Ovary (tissue), 9 donors: ENCODE results near the gene PLEKHA5. TPM values are rescaled to one million over a fixed set of nuclear protein-coding genes. Genes with fewer than 3 reads are reported as not detected.

Source experiments
- DNase-seq, 5 donors: peaks; one replicate each; pipeline ENCODE4 v3.0.0-alpha.2; 2019 to 2020
- H3K27ac ChIP-seq, 2 donors: fragments of 200-600 bp; one replicate each; pipeline versions ENCODE4 v1.5.1 to v1.8.0; 2019 to 2022
- H3K27me3 ChIP-seq: fragments of 200-600 bp; one replicate; pipeline ENCODE4 v1.8.0; 2022
- H3K36me3 ChIP-seq: fragments of 200-600 bp; sonication (generic); one replicate; pipeline ENCODE4 v1.5.1; 2019
- H3K4me1 ChIP-seq: one replicate; pipeline ENCODE4 v1.8.1; 2013; ENCODE audit warnings: mild to moderate bottlenecking, moderate library complexity; ENCODE audit not compliant: insufficient read depth
- H3K4me3 ChIP-seq: fragments of 200-600 bp; sonication (generic); one replicate; pipeline ENCODE4 v1.5.1; 2017
- H3K9me3 ChIP-seq, 2 donors: fragments of 200-600 bp in 1 of 2; sonication (generic) in 1 of 2; one replicate each; pipeline versions ENCODE4 v1.5.1 to v1.8.1; 2013 to 2019; ENCODE audit warnings: mild to moderate bottlenecking in 1 of 2, moderate library complexity in 1 of 2
- EP300 ChIP-seq: sonication (generic); formaldehyde crosslinking; IDR thresholded peaks from one replicate; pipeline ENCODE4 v1.6.1; 2017; ENCODE audit warnings: antibody characterized with exemption
- POLR2A ChIP-seq: fragments of 450-650 bp; IDR thresholded peaks from one replicate; pipeline ENCODE4 v1.6.1; 2017; ENCODE audit warnings: antibody characterized with exemption, mild to moderate bottlenecking, moderate library complexity
- WGBS, 3 donors: extraction: QIAGEN DNeasy Blood & Tissue Kit in 1 of 3; methylation state at CpG; one replicate each; pipeline versions ENCODE4 v1.1.5 to v1.1.7; 2013 to 2017; 5-methylcytosine and 5-hydroxymethylcytosine counted together
- intact Hi-C, 4 donors: fragments of 100-400 bp; cut with DNase I; formaldehyde crosslinking; loops; one replicate each; pipeline versions ENCODE4 v1.11.0 to v1.15.1; 2022 to 2023
- polyA plus RNA-seq, 2 donors: library from polyadenylated mRNA; stranded (reverse); fragments of 200-250 nt in 1 of 2; fragments of 350-450 nt in 1 of 2; fragmentation: Illumina TruSeq in 1 of 2; extraction: RNeasy Lipid Tissue Mini Kit (QIAGEN cat#74804) in 1 of 2; gene quantifications; one replicate each; pipeline ENCODE4 v1.2.3, GENCODE V29; 2013 to 2014
- total RNA-seq, 7 donors: library from RNA; depleted of rRNA in 2 of 7; stranded (reverse); fragments of >200 nt in 2 of 7; fragmentation: NEBNext Ultra II Directional in 3 of 7; extraction: Animal tissue kit (Norgen Biotek cat#: 25700) in 3 of 7; gene quantifications; one replicate each; pipeline versions ENCODE4 v1.1.0 to v1.2.4, GENCODE V29; 2016 to 2023
- TF ChIP-seq, protein P1 (sequence below), 3 donors: fragments of 450-650 bp in 2 of 3; fragments of 200-600 bp in 1 of 3; IDR thresholded peaks; one replicate each; pipeline versions ENCODE4 v1.5.1 to v1.8.0; 2016 to 2022; ENCODE audit warnings: antibody characterized with exemption in 3 of 3, mild to moderate bottlenecking in 1 of 3
- donor health status: DM: no; HTN: no; CAD: no; lungs with moderate emphysema.
- donor health status: DM: no; HTN: no; CAD: no.
- donor health status: Bipolar disorder and iron deficiency.
- donor health status: DM: yes; HTN: yes; CAD: no.
- donor health status: DM: no; HTN: no; CAD: no.
- donor health status: DM: yes; HTN: yes; CAD: no.

Gene PLEKHA5
- total and polyA plus RNA-seq, 9 donors: 32.2 to 65.6 (median 45.7) TPM

DNA sequence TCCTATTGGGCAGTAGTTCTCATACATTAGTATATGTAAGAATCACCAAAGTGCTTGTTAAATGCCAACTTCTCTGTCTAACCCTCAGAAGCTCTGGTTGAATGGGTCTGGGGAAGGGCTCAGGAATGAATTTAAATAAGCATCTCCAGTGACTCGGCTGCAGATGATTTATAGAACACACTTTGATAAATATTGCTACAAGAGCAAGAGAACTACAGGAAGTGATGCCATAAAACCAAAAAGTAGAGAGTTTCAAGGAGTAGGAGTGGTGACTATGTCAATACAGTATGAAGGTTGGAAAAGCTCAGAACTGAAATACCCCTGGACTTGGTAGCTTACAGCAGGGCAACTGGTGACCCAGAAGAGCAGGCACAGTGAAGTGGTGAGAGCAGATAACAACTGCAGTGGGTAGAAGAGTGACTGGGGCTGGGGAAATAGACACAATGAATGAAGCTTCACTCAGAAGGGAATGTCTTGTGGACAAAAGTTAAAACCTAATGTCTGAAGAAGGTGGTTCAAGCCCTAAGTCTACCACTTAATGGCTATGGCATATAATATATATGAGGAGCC, 8.0 kb upstream of the PLEKHA5 start:
- WGBS, 3 donors: 63 to 73% (median 65%) methylated on average over 1 of the region's 1 CpG
- H3K4me3 ChIP-seq: no peak overlapping the region
- no peaks in the 10 kb centered on the region for H3K4me1 ChIP-seq
- DNase-seq: no peak
- no peaks in the 10 kb centered on the region for H3K9me3 ChIP-seq
- H3K27ac ChIP-seq: no peak overlapping the region
- TF ChIP-seq, protein P1, sequence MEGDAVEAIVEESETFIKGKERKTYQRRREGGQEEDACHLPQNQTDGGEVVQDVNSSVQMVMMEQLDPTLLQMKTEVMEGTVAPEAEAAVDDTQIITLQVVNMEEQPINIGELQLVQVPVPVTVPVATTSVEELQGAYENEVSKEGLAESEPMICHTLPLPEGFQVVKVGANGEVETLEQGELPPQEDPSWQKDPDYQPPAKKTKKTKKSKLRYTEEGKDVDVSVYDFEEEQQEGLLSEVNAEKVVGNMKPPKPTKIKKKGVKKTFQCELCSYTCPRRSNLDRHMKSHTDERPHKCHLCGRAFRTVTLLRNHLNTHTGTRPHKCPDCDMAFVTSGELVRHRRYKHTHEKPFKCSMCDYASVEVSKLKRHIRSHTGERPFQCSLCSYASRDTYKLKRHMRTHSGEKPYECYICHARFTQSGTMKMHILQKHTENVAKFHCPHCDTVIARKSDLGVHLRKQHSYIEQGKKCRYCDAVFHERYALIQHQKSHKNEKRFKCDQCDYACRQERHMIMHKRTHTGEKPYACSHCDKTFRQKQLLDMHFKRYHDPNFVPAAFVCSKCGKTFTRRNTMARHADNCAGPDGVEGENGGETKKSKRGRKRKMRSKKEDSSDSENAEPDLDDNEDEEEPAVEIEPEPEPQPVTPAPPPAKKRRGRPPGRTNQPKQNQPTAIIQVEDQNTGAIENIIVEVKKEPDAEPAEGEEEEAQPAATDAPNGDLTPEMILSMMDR (IDR thresholded peaks at IDR 0.05): no peak
- TF ChIP-seq POLR2A (no peak), EP300 (no peak)
- H3K36me3 ChIP-seq: no peaks in the 10 kb centered on the region
- no peaks in the 10 kb centered on the region for H3K27me3 ChIP-seq
- intact Hi-C loops: no loop called here

DNA sequence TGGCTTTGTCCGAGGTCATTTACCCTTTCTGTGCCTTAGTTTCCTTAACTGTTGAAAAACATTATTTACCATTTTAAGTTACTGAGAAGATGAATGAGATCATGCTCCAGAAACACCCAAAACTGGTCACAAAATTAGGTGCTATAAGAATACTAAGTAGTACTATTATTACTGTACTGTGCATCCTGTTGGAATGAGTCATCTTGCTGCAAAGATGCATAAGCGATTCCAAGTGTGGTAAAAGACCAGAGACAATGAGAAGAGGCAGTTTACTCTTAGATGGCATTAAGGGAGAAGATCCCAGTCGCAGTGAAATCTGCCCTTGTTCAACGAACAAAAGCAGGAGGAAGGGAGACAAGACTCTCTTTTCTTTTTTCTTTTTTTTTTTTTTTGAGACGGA, 4.2 kb upstream of the PLEKHA5 start:
- Histone ChIP-seq H3K27ac (no peak overlapping the region), H3K4me3 (no peak overlapping the region), H3K36me3 (no peaks in the 10 kb centered on the region), H3K9me3 (no peaks in the 10 kb centered on the region), H3K27me3 (no peaks in the 10 kb centered on the region), H3K4me1 (no peaks in the 10 kb centered on the region)
- 85 to 93% (median 92%) methylated on average over 5 of the region's 5 CpGs for WGBS, 3 donors
- TF ChIP-seq EP300 (no peak), POLR2A (no peak)
- TF ChIP-seq, protein P1 (IDR thresholded peaks at IDR 0.05): no peak
- intact Hi-C loops: no loop called here
- DNase-seq: no peak

GRCh38 chr12:19127270-19127669, 2.3 kb upstream of the PLEKHA5 start:
- H3K27me3 ChIP-seq: no peaks in the 10 kb centered on the region
- H3K27ac ChIP-seq: no peak overlapping the region
- no peaks in the 10 kb centered on the region for H3K36me3 ChIP-seq
- H3K4me3 ChIP-seq: no peak overlapping the region
- no peak for DNase-seq
- no peaks in the 10 kb centered on the region for H3K4me1 ChIP-seq
- intact Hi-C loops: no loop called here
- TF ChIP-seq POLR2A: no peak
- H3K9me3 ChIP-seq: no peaks in the 10 kb centered on the region

- WGBS, 3 donors: 91 to 94% (median 91%) methylated on average over 2 of the region's 2 CpGs
- H3K27ac ChIP-seq: peak overlapping the region in 1 of 2 donors; percentile 90
- intact Hi-C loops: no loop called here
- H3K27me3 ChIP-seq: no peaks in the 10 kb centered on the region
- no peaks in the 10 kb centered on the region for H3K9me3 ChIP-seq
- H3K36me3 ChIP-seq: no peaks in the 10 kb centered on the region
- H3K4me1 ChIP-seq: no peaks in the 10 kb centered on the region
- DNase-seq: no peak
- TF ChIP-seq POLR2A: no peak
- TF ChIP-seq EP300: no peak
- TF ChIP-seq, protein P1 (IDR thresholded peaks at IDR 0.05): no peak
- H3K4me3 ChIP-seq: no peak overlapping the region
These were observed 1.0 kb upstream of the PLEKHA5 start for GRCh38 chr12:19128485-19128884.

DNA sequence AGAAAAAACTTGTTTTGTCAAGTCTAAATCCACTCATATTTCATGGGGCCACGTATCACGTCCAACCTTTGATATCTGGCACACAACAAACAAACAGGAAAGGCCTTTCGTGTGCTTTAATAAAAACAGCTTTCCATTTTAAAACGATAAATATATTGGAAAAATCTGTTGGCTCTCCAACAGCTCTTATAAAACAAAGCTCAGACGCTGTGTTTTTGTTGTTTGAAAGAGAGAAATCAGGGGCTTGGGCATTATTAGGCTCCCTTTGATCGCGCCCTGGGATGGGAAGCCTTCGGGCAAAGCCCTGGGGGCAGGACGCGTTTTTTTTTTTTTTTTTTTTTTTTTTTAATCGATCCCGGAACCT, 429 bp upstream of the PLEKHA5 start:
- intact Hi-C loops: no loop called here
- H3K27me3 ChIP-seq: no peaks in the 10 kb centered on the region
- H3K36me3 ChIP-seq: no peaks in the 10 kb centered on the region
- H3K4me1 ChIP-seq: no peaks in the 10 kb centered on the region
- peak overlapping the region; percentile 59 to 90 for H3K27ac ChIP-seq
- 0 to 2% (median 1%) methylated on average over 12 of the region's 12 CpGs for WGBS, 3 donors
- peak overlapping the region; percentile 98 for H3K4me3 ChIP-seq
- no peak for DNase-seq
- H3K9me3 ChIP-seq: no peaks in the 10 kb centered on the region
- TF ChIP-seq POLR2A (no peak), EP300 (no peak)
- TF ChIP-seq, protein P1 (IDR thresholded peaks at IDR 0.05): no peak
